Left ventricle myocardium superior (tissue), 1 donor: ENCODE measurements around the gene LMTK3. TPM values are rescaled to one million over a fixed set of nuclear protein-coding genes. Genes with fewer than 3 reads are reported as not detected.
"Not testable (repeated sequence)": the region's sequence is repeated elsewhere in the genome, so short reads cannot be mapped to it uniquely, and the experiment has no call there.

Experiments used
- ATAC-seq: fragments of 200-7000 bp; cut with Tn5 transposase; one replicate; pipeline ENCODE4 v1.9.1; 2020; ENCODE audit warnings: mild to moderate bottlenecking, moderate library complexity
- DNase-seq: peaks from one replicate; pipeline ENCODE4 v3.0.0-alpha.2; 2020
- intact Hi-C: fragments of 100-400 bp; cut with micrococcal nuclease; formaldehyde crosslinking; loops from one replicate; pipeline ENCODE4 v1.11.0; 2022
- total RNA-seq: library from RNA; stranded (reverse); fragmentation: NEBNext Ultra II Directional; extraction: Animal tissue kit (Norgen Biotek cat#: 25700); gene quantifications from one replicate; pipeline ENCODE4 v1.2.1, GENCODE V29; 2021
- donor health status: DM: no; HTN: yes; CAD: no; lungs with severe emphysema.

Gene LMTK3
- total RNA-seq, 1 donor from 2014 or later: 1.4 TPM

- ATAC-seq (peak; percentile 87), DNase-seq (peak; percentile 95)
- intact Hi-C loops: no loop called here
These were observed 18.5 kb downstream of the LMTK3 start for GRCh38 chr19:48492925-48493717.

- DNase-seq (no peak), ATAC-seq (no peak)
- intact Hi-C loops: no loop called here
These were observed 19.9 kb downstream of the LMTK3 start for GRCh38 chr19:48491793-48492123.

GRCh38 chr19:48490981-48491792 is 20.4 kb downstream of the LMTK3 start:
- DNase-seq: no peak
- no peak for ATAC-seq
- intact Hi-C loops: no loop called here

- ATAC-seq: peak; percentile 19
- intact Hi-C loops: no loop called here
- peak; percentile 87 for DNase-seq
These were observed 21.9 kb downstream of the LMTK3 start for GRCh38 chr19:48489608-48490216.

GRCh38 chr19:48488478-48488877 is 23.2 kb downstream of the LMTK3 start:
- DNase-seq, ATAC-seq, intact Hi-C loops: not testable (repeated sequence)

- ATAC-seq: peak; percentile 57
- intact Hi-C loops: no loop called here
- DNase-seq: peak; percentile 77
These were observed 23.7 kb downstream of the LMTK3 start for GRCh38 chr19:48487948-48488347.

- ATAC-seq (no peak), DNase-seq (no peak)
- intact Hi-C loops: no loop called here
These were observed 24.1 kb downstream of the LMTK3 start for GRCh38 chr19:48487544-48487943.

DNA sequence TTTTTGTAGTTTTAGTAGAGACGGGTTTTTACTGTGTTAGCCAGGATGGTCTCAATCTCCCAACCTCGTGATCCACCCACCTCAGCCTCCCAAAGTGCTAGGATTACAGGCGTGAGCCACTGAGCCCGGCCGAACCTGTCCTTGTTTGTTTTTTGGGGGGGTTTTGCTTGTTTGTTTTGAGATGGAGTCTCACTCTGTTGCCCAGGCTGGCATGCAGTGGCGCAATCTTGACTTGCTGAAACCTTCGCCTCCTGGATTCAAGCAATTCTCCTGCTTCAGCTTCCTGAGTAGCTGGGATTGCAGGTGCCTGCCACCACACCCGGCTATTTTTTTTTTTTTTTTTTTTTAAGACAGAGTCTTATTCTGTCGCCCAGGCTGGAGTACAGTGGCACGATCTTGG is 24.9 kb downstream of the LMTK3 start:
- DNase-seq, ATAC-seq, intact Hi-C loops: not testable (repeated sequence)

DNA sequence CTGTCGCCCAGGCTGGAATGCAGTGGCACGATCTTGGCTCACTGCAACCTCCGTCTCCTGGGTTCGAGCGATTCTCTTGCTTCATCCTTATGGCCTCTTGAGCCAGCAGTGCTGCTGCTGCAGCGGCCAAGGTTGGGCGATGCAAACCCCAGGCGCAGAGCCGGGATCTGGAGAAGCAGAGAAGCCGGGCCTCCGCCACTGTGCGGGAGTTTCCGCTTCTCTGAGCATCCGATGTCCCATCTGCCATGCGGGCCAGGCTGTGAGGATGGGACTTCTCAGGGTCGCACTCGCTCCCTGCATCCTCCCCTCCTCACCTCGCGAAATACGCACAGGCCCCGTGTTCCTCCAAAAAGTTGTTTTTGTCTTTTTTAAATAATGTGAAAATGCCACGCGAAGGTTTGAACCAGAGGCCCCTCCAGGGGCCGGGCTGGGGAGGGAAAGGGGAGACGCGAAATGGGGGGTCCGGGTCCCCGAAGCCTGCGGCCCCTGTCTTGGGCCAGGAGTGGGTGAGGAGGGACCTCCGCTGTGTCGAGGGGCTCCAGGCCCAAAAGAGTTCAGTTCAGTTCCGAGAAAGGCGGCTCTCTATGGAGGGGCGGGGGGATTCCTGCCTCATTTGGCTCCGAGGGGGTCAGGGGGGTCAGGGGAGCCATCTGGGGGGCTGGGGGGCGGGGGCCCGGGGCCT is 26.6 kb downstream of the LMTK3 start:
- intact Hi-C loops: no loop called here
- DNase-seq (no peak), ATAC-seq (no peak)

DNA sequence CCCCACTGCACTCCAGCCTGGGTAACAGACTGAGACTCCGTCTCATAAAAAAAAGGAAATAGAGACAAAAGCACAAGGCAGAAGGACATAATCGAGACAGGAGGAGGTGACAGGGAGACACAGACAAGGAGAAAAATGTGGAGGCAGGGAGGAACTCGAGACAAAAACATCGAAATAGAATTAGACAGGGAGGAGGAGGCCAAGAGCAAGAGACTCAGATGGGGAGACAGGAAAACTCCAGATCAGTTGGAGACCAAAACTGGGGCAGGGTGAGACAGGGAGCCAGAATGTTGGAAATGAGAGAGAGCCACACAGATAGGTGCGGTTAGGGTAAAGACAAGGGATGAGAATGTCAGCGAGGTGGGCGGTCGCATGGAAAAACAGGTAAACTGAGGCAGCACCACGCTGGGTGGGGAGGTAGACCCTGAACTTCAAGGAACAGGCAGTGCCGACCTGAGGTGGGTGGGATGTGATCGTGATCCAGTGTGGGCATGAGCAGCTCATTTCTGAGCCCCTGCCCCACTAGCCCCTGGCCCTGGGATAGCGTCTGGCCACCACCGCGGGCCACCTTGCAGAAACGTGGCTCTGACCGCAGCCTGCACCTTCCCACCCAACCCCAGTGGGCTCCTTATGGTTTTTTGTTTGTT is 27.3 kb downstream of the LMTK3 start:
- DNase-seq (no peak), ATAC-seq (no peak)
- intact Hi-C loops: no loop called here

GRCh38 chr19:48483301-48483700 is 28.3 kb downstream of the LMTK3 start:
- ATAC-seq: no peak
- intact Hi-C loops: no loop called here
- DNase-seq: no peak

DNA sequence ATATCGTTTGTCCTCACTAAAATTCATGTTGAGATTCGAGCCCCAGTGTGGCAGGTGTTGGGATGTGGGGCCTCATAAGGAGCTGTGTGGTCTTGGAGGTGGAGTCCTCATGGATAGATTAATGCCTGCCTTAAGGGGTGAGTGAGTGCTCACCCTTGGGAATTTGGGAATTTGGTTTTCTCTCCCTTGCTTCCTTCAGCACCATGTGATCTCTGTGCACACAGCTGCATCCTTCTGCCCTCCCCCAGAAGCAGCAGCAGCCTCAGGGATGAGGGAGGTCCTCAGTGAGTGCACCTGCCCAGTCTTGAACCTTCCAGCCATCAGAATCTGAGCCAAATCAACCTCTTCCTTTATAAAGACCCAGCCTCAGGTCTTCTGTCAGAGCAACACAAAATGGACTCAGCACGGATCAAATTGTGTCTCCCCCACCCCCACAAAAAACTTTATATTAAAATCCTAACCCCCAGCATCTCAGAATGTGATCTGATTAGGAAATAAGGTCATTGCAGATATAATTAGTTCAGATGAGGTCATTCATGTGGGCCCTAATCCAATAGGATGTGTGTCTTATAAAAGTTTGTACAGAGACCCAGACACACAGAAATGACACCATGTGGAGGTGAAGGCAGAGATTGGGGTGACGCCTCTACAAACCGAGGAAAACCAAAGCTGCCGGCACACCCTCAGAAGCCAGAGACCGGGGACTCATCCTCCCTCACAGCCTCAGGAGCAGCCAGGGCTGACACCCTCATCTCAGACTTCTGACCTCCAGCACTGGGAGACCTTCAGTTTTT is 29.6 kb downstream of the LMTK3 start:
- intact Hi-C loops: no loop called here
- no peak for DNase-seq

DNA sequence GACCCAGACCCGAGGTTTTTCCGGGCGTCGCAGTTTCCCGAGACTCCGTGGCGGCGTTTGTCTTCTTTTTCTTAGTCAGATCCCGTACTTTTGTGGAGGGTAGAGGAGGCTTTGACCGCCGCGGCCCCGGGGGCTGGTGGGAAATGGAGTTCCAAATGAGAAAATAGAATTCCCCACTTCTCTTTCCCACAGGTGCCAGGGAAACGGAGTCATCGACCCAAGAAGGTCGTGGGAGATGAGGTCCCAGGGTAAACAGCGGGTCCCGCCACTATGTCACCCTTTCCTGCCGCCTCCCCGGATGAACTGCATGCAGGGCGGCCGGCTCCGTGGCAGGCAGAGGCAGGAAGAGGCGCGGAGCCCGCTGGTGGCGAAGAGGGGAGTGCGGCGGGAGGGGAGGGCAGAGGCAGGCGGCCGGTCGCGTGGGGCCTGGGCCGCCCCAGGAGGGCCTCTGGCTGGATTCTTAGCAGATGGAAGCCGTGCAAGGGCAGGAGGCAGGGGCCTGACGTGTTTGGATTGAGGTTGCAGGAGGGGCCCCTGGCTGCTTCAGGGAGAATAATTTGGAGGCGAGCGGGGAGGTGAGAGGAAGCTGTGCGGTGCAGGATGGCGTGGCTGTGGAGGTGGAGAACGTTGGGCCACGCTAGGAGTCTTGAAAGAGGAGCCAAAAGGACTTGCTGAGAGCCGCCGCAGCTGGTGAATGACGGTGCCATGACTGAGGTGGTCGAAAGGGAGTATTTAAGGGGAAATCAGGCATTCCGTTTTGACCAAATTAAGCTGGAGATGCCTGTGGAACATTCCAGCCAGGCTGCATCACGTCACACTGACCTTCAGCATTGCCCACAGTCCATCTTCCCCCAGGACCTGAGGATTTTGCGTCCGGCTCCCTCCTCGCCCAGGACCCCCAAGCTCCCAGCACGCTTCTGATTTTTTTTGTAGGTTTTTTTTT is 30.8 kb downstream of the LMTK3 start:
- intact Hi-C loops: no loop called here
- peak; percentile 74 for ATAC-seq
- peak; percentile 76 for DNase-seq

More for the DNA sequence above, 29.6 kb downstream of the LMTK3 start:
- no peak for ATAC-seq

- ATAC-seq (peak; percentile 82), DNase-seq (peak; percentile 79)
- intact Hi-C loops: no loop called here
These were observed 31.5 kb downstream of the LMTK3 start for GRCh38 chr19:48480183-48480557.

DNA sequence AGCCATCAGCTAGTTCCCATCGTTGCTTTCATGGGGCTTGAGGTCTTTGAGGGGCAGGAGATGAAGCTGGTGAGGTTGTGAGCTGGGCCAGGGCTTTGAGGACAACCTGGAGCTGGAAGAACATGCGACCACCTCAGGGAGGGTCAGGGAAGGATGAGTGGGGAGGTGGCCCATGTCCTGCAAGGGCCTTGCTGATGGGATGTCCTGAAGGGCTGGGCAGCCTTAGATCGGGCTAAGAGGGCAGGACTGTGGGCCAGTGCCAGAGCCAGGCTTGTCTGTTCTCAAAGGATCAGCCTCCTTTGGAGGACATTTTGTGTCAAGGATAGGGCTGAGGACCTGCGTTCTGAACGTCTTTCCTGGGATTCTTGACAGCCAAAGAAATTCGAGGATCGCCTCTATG is 31.9 kb downstream of the LMTK3 start:
- DNase-seq (no peak), ATAC-seq (peak; percentile 14)
- intact Hi-C loops: no loop called here

- ATAC-seq (no peak), DNase-seq (no peak)
- intact Hi-C loops: no loop called here
These were observed 33.0 kb downstream of the LMTK3 start for GRCh38 chr19:48478339-48479256.
